GM21526 (cell line): Measurements from ENCODE around the gene ZNF330.

Experiments used
- ATAC-seq: cut with Tn5 transposase; IDR thresholded peaks from one replicate; pipeline ENCODE4 v1.9.1; 2021; ENCODE audit warnings: moderate library complexity; ENCODE audit not compliant: unreplicated experiment, low FRiP score

ZNF330 gene

GRCh38 chr4:141229408-141230101 is 8.9 kb downstream of the ZNF330 start:
- ATAC-seq = peak; percentile 72

- ATAC-seq = no peak
These were observed 13.0 kb downstream of the ZNF330 start for GRCh38 chr4:141233673-141234072.

GRCh38 chr4:141238186-141238585 is 17.5 kb downstream of the ZNF330 start:
- no peak for ATAC-seq

GRCh38 chr4:141240259-141240658 is 19.6 kb downstream of the ZNF330 start:
- ATAC-seq = no peak

GRCh38 chr4:141240671-141241070 is 20.0 kb downstream of the ZNF330 start:
- ATAC-seq = no peak

- ATAC-seq = no peak
These were observed 21.3 kb downstream of the ZNF330 start for GRCh38 chr4:141241986-141242385.

GRCh38 chr4:141244419-141244818 is 23.7 kb downstream of the ZNF330 start:
- ATAC-seq = no peak

GRCh38 chr4:141246243-141246642 is 25.5 kb downstream of the ZNF330 start:
- no peak for ATAC-seq

GRCh38 chr4:141246683-141247429 is 26.2 kb downstream of the ZNF330 start:
- ATAC-seq = no peak

- ATAC-seq = no peak
These were observed 26.7 kb downstream of the ZNF330 start for GRCh38 chr4:141247430-141247780.

- ATAC-seq = no peak
These were observed 27.3 kb downstream of the ZNF330 start for GRCh38 chr4:141248029-141248428.

- ATAC-seq = no peak
These were observed 27.8 kb downstream of the ZNF330 start for GRCh38 chr4:141248486-141248885.

- ATAC-seq = no peak
These were observed 33.6 kb downstream of the ZNF330 start for GRCh38 chr4:141254326-141254725.

GRCh38 chr4:141255016-141255415 is 34.3 kb downstream of the ZNF330 start:
- ATAC-seq = no peak

- ATAC-seq = no peak
These were observed 37.9 kb downstream of the ZNF330 start for GRCh38 chr4:141258558-141258957.

GRCh38 chr4:141275834-141276233 is 55.1 kb downstream of the ZNF330 start:
- ATAC-seq = no peak

- ATAC-seq = no peak
These were observed 62.5 kb downstream of the ZNF330 start for GRCh38 chr4:141283152-141283551.

GRCh38 chr4:141283563-141283962 is 62.9 kb downstream of the ZNF330 start:
- no peak for ATAC-seq
